Urinary bladder (tissue), 4 donors: Measurements from ENCODE around the gene RXRG. TPM values are rescaled to one million over a fixed set of nuclear protein-coding genes. Genes with fewer than 3 reads are reported as not detected.

Source experiments
- DNase-seq: peaks from one replicate; pipeline ENCODE4 v3.0.0-alpha.2; 2015; ENCODE audit errors: extremely low spot score
- H3K27ac ChIP-seq: one replicate; pipeline ENCODE4 v1.5.1; 2013; ENCODE audit warnings: low read depth, mild to moderate bottlenecking, moderate library complexity
- H3K36me3 ChIP-seq: one replicate; pipeline ENCODE4 v1.6.1; 2013; ENCODE audit warnings: mild to moderate bottlenecking, moderate library complexity; ENCODE audit not compliant: insufficient read depth
- H3K4me1 ChIP-seq: one replicate; pipeline ENCODE4 v1.6.1; 2013; ENCODE audit warnings: mild to moderate bottlenecking, moderate library complexity; ENCODE audit not compliant: insufficient read depth
- H3K4me3 ChIP-seq: one replicate; pipeline ENCODE4 v1.5.1; 2013; ENCODE audit warnings: low read depth, low read length
- WGBS: extraction: QIAGEN DNeasy Blood & Tissue Kit; methylation state at CpG from one replicate; pipeline ENCODE4 v1.1.7; 2013; 5-methylcytosine and 5-hydroxymethylcytosine counted together
- polyA plus RNA-seq: library from polyadenylated mRNA; stranded (reverse); fragments of 200-250 nt; gene quantifications from one replicate; pipeline ENCODE4 v1.2.3, GENCODE V29; 2013
- total RNA-seq: library from RNA; depleted of rRNA; stranded (reverse); fragments of >200 nt; gene quantifications from one replicate; pipeline ENCODE4 v1.2.3, GENCODE V29; 2014
- donor health status: healthy with polysubstance abuse.
- donor health status: healthy.

The RXRG gene
- total and polyA plus RNA-seq, 2 donors: 1.7 to 4.5 TPM

GRCh38 chr1:165387961-165388360 lies 57.0 kb downstream of the RXRG start:
- H3K4me3 ChIP-seq: no peak overlapping the region
- peaks cover under 1% of the 10 kb centered on the region for H3K4me1 ChIP-seq
- no peak for DNase-seq
- no peaks in the 10 kb centered on the region for H3K36me3 ChIP-seq
- 44% methylated on average over 2 of the region's 2 CpGs for WGBS
- no peak overlapping the region for H3K27ac ChIP-seq

GRCh38 chr1:165387505-165387904 lies 57.4 kb downstream of the RXRG start:
- no peak for DNase-seq
- Histone ChIP-seq H3K36me3 (no peaks in the 10 kb centered on the region), H3K4me1 (peaks cover 1% of the 10 kb centered on the region), H3K27ac (no peak overlapping the region), H3K4me3 (no peak overlapping the region)
- 82% methylated on average over 2 of the region's 2 CpGs for WGBS

- H3K27ac ChIP-seq: no peak overlapping the region
- H3K36me3 ChIP-seq: no peaks in the 10 kb centered on the region
- H3K4me1 ChIP-seq: peaks cover 1% of the 10 kb centered on the region
- no peak overlapping the region for H3K4me3 ChIP-seq
- DNase-seq: no peak
- 65% methylated on average over 5 of the region's 5 CpGs for WGBS
Observed at GRCh38 chr1:165383599-165384405, 61.1 kb downstream of the RXRG start.

- Histone ChIP-seq H3K36me3 (no peaks in the 10 kb centered on the region), H3K27ac (no peak overlapping the region), H3K4me1 (peaks cover 1% of the 10 kb centered on the region), H3K4me3 (no peak overlapping the region)
- 40% methylated on average over 6 of the region's 6 CpGs for WGBS
- no peak for DNase-seq
Observed at GRCh38 chr1:165383067-165383466, 61.9 kb downstream of the RXRG start.

GRCh38 chr1:165381745-165382505 lies 63.0 kb downstream of the RXRG start:
- no peak for DNase-seq
- Histone ChIP-seq H3K27ac (no peak overlapping the region), H3K4me3 (no peak overlapping the region), H3K4me1 (peaks cover 1% of the 10 kb centered on the region), H3K36me3 (no peaks in the 10 kb centered on the region)
- WGBS: 86% methylated on average over 6 of the region's 6 CpGs

GRCh38 chr1:165376811-165377311 lies 68.1 kb downstream of the RXRG start:
- Histone ChIP-seq H3K36me3 (no peaks in the 10 kb centered on the region), H3K4me3 (peak overlapping the region; percentile 33), H3K27ac (peak overlapping the region; percentile 13), H3K4me1 (no peaks in the 10 kb centered on the region)
- no peak for DNase-seq
- 18% methylated on average over 12 of the region's 12 CpGs for WGBS

- H3K4me1 ChIP-seq: no peaks in the 10 kb centered on the region
- no peaks in the 10 kb centered on the region for H3K36me3 ChIP-seq
- peak overlapping the region; percentile 75 for H3K27ac ChIP-seq
- WGBS: 1% methylated on average over 46 of the region's 46 CpGs
- H3K4me3 ChIP-seq: peak overlapping the region; percentile 33
- peak; percentile 87 for DNase-seq
Observed at GRCh38 chr1:165376041-165376810, 68.7 kb downstream of the RXRG start.

GRCh38 chr1:165375623-165376022 lies 69.3 kb downstream of the RXRG start:
- peak overlapping the region; percentile 75 for H3K27ac ChIP-seq

GRCh38 chr1:165371588-165372225 lies 73.2 kb downstream of the RXRG start:
- WGBS: 41% methylated on average over 5 of the region's 5 CpGs
- H3K36me3 ChIP-seq: no peaks in the 10 kb centered on the region
- no peak overlapping the region for H3K27ac ChIP-seq
- no peaks in the 10 kb centered on the region for H3K4me1 ChIP-seq
- no peak for DNase-seq
- no peak overlapping the region for H3K4me3 ChIP-seq

More at GRCh38 chr1:165375623-165376022, 69.3 kb downstream of the RXRG start:
- DNase-seq: no peak
- peak overlapping the region; percentile 33 for H3K4me3 ChIP-seq
- no peaks in the 10 kb centered on the region for H3K4me1 ChIP-seq
- no peaks in the 10 kb centered on the region for H3K36me3 ChIP-seq
- WGBS: 30% methylated on average over 7 of the region's 7 CpGs

- Histone ChIP-seq H3K4me3 (no peak overlapping the region), H3K27ac (no peak overlapping the region), H3K4me1 (no peaks in the 10 kb centered on the region), H3K36me3 (no peaks in the 10 kb centered on the region)
- 20% methylated on average over 9 of the region's 9 CpGs for WGBS
- DNase-seq: no peak
Observed at GRCh38 chr1:165369255-165369848, 75.6 kb downstream of the RXRG start.

- no peak overlapping the region for H3K4me3 ChIP-seq
- H3K36me3 ChIP-seq: no peaks in the 10 kb centered on the region
- H3K27ac ChIP-seq: no peak overlapping the region
- no peak for DNase-seq
- no peaks in the 10 kb centered on the region for H3K4me1 ChIP-seq
- 40% methylated on average over 7 of the region's 7 CpGs for WGBS
Observed at GRCh38 chr1:165367375-165367993, 77.4 kb downstream of the RXRG start.

GRCh38 chr1:165365341-165365740 lies 79.6 kb downstream of the RXRG start:
- H3K4me1 ChIP-seq: no peaks in the 10 kb centered on the region
- no peak overlapping the region for H3K4me3 ChIP-seq
- no peak overlapping the region for H3K27ac ChIP-seq
- WGBS: 26% methylated on average over 2 of the region's 2 CpGs
- DNase-seq: no peak
- no peaks in the 10 kb centered on the region for H3K36me3 ChIP-seq
